Measurements from ENCODE around the gene LBHD2.

DNA sequence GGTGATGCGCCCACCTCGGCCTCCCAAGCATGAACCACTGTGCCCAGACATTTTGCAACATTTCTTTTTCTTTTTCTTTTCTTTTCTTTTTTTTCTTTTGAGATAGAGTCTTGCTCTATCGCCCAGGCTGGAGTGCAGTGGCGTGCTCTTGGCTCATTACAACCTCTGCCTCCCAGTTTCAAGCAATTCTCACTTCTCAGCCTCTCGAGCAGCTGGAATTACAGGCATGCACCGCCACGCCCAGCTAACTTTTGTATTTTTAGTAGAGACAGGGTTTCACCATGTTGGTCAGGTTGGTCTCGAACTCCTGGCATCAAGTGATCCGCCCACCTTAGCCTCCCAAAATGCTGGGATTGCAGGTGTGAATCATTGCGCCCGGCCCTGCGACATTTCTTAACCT lies 19.0 kb upstream of the LBHD2 start:
- TF ChIP-seq NFRKB (IDR thresholded peaks at IDR 0.05) (no peak), TARDBP (IDR thresholded peaks at IDR 0.05) (no peak)
